ENCODE measurements around the gene SEMA5B.

SEMA5B gene

GRCh38 chr3:122984007-122984406 lies 43.6 kb downstream of the SEMA5B start:
- no peak for TF ChIP-seq CTCF (IDR thresholded peaks at IDR 0.05)
- no peak overlapping the region for H3K4me3 ChIP-seq (ENCODE audit: low read depth in 1 of 2, low read length in 1 of 2)
- no peak overlapping the region for H3K27ac ChIP-seq
- H3K9me3 ChIP-seq, result no peaks in the 10 kb centered on the region
- no peaks in the 10 kb centered on the region for H3K36me3 ChIP-seq
- H3K27me3 ChIP-seq, result peaks cover 39% of the 10 kb centered on the region
- no peaks in the 10 kb centered on the region for H3K4me1 ChIP-seq (ENCODE audit: control insufficient read depth in 1 of 2, insufficient read depth in 1 of 2, low read depth in 1 of 2, low read length in 1 of 2)

- Histone ChIP-seq H3K27me3 (peaks cover 24% of the 10 kb centered on the region), H3K4me1 (ENCODE audit: control insufficient read depth in 1 of 2, insufficient read depth in 1 of 2, low read depth in 1 of 2, low read length in 1 of 2) (no peaks in the 10 kb centered on the region), H3K9me3 (no peaks in the 10 kb centered on the region)
Measured at GRCh38 chr3:122982216-122983185, 45.1 kb downstream of the SEMA5B start.

GRCh38 chr3:122979211-122979610 lies 48.4 kb downstream of the SEMA5B start:
- Histone ChIP-seq H3K36me3 (no peaks in the 10 kb centered on the region), H3K27ac (no peak overlapping the region), H3K27me3 (peaks cover 23% of the 10 kb centered on the region), H3K4me3 (ENCODE audit: low read depth in 1 of 2, low read length in 1 of 2) (no peak overlapping the region), H3K4me1 (ENCODE audit: control insufficient read depth in 1 of 2, insufficient read depth in 1 of 2, low read depth in 1 of 2, low read length in 1 of 2) (no peaks in the 10 kb centered on the region), H3K9me3 (no peaks in the 10 kb centered on the region)
- TF ChIP-seq CTCF (IDR thresholded peaks at IDR 0.05), result no peak

More at GRCh38 chr3:122982216-122983185, 45.1 kb downstream of the SEMA5B start:
- no peak overlapping the region for H3K4me3 ChIP-seq (ENCODE audit: low read depth in 1 of 2, low read length in 1 of 2)
- H3K27ac ChIP-seq, result no peak overlapping the region
- H3K36me3 ChIP-seq, result no peaks in the 10 kb centered on the region
- TF ChIP-seq CTCF (IDR thresholded peaks at IDR 0.05), result no peak

- Histone ChIP-seq H3K27ac (no peak overlapping the region), H3K4me1 (ENCODE audit: control insufficient read depth in 1 of 2, insufficient read depth in 1 of 2, low read depth in 1 of 2, low read length in 1 of 2) (no peaks in the 10 kb centered on the region), H3K4me3 (ENCODE audit: low read depth in 1 of 2, low read length in 1 of 2) (no peak overlapping the region), H3K36me3 (no peaks in the 10 kb centered on the region), H3K27me3 (peaks cover 23% of the 10 kb centered on the region), H3K9me3 (no peaks in the 10 kb centered on the region)
- no peak for TF ChIP-seq CTCF (IDR thresholded peaks at IDR 0.05)
Measured at GRCh38 chr3:122978569-122978968, 49.0 kb downstream of the SEMA5B start.

- no peaks in the 10 kb centered on the region for H3K9me3 ChIP-seq
- no peaks in the 10 kb centered on the region for H3K36me3 ChIP-seq
- H3K27ac ChIP-seq, result no peak overlapping the region
- no peak for TF ChIP-seq CTCF (IDR thresholded peaks at IDR 0.05)
- no peak overlapping the region for H3K4me3 ChIP-seq (ENCODE audit: low read depth in 1 of 2, low read length in 1 of 2)
- no peaks in the 10 kb centered on the region for H3K4me1 ChIP-seq (ENCODE audit: control insufficient read depth in 1 of 2, insufficient read depth in 1 of 2, low read depth in 1 of 2, low read length in 1 of 2)
- peaks cover 23% of the 10 kb centered on the region for H3K27me3 ChIP-seq
Measured at GRCh38 chr3:122977746-122978466, 49.7 kb downstream of the SEMA5B start.

Measured in neutrophil (primary cell).